GM12865 (cell line): Measurements from ENCODE around the gene FNDC10.

ENCODE experiments used
- DNase-seq: peaks from one replicate; pipeline ENCODE4 v3.0.0; 2010; ENCODE audit warnings: low read depth
- H3K4me3 ChIP-seq: 2 replicates; pipeline ENCODE4 v1.5.1; 2011; ENCODE audit warnings: mild to moderate bottlenecking, low read depth, low read length, control low read depth
- CTCF ChIP-seq: IDR thresholded peaks from 2 replicates; pipeline ENCODE4 v1.5.1; 2011; ENCODE audit warnings: low read length, control low read depth, low read depth, inconsistent platforms; ENCODE audit not compliant: insufficient read depth; ENCODE audit errors: missing control alignments

Gene FNDC10

GRCh38 chr1:1550087-1550486 lies 49.8 kb downstream of the FNDC10 start:
- H3K4me3 ChIP-seq = no peak overlapping the region
- no peak for TF ChIP-seq CTCF
- no peak for DNase-seq

GRCh38 chr1:1548591-1548990 lies 51.3 kb downstream of the FNDC10 start:
- no peak overlapping the region for H3K4me3 ChIP-seq
- TF ChIP-seq CTCF = no peak
- no peak for DNase-seq
